Keratinocyte (primary cell): Measurements from ENCODE around the gene ADGRL3.

ENCODE experiments used
- CTCF ChIP-seq, 3 experiments: IDR thresholded peaks in 1 of 3; conservative IDR thresholded peaks in 1 of 3; optimal IDR thresholded peaks in 1 of 3; 2 replicates in 2 of 3; 3 replicates in 1 of 3; pipeline versions ENCODE3 to v1.5.1; 2011; ENCODE audit warnings: low read length in 3 of 3, mild to moderate bottlenecking in 3 of 3, moderate library complexity in 2 of 3, control low read depth in 1 of 3, inconsistent platforms in 1 of 3; ENCODE audit not compliant: insufficient read depth in 2 of 3; ENCODE audit errors: extremely low read depth in 1 of 3
- EZH2 ChIP-seq: IDR thresholded peaks from one replicate; pipeline ENCODE4 v1.6.1; 2012; ENCODE audit warnings: inconsistent platforms, mild to moderate bottlenecking, low read length, moderate library complexity

GRCh38 chr4:61750810-61751209, 550.7 kb downstream of the ADGRL3 start:
- TF ChIP-seq CTCF (optimal IDR thresholded peaks at IDR 0.05 in 1 of 3, IDR thresholded peaks at IDR 0.05 in 1 of 3, conservative IDR thresholded peaks at IDR 0.05 in 1 of 3; ENCODE audit: extremely low read depth in 1 of 3, insufficient read depth in 2 of 3, low read length in 3 of 3) (no peak), EZH2 (no peak)
